IMR-90 (cell line): ENCODE results near the gene ABCC8. TPM values are rescaled to one million over a fixed set of nuclear protein-coding genes. Genes with fewer than 3 reads are reported as not detected.

Experiments used
- ATAC-seq: fragments of 200-7000 bp; cut with Tn5 transposase; 2 replicates; pipeline ENCODE4 v1.9.1; 2020; ENCODE audit warnings: low read depth, mild to moderate bottlenecking, moderate library complexity
- BruUV-seq: library from RNA; stranded (reverse); fragments of 400-500 nt; replicated peaks from 2 replicates; lab custom pipeline; 2021; lab: Mats Ljungman, UMichigan
- CTCF ChIA-PET: fragments of 300-600 bp; formaldehyde crosslinking; extraction: SDS; loops from one replicate; lab custom pipeline; 2021; ENCODE audit warnings: antibody characterized with exemption; lab: Yijun Ruan, JAX
- POLR2A ChIA-PET: fragments of 300-600 bp; sonication (Branson Sonifier 250); formaldehyde crosslinking; loops from one replicate; lab custom pipeline; 2022; ENCODE audit warnings: antibody characterized with exemption; ENCODE audit not compliant: unreplicated experiment; lab: Charles Lee
- DNase-seq: peaks from one replicate; pipeline ENCODE4 v3.0.0; 2013
- H2AFZ ChIP-seq: replicated peaks from 2 replicates; pipeline ENCODE3; 2013; ENCODE audit warnings: low read length, mild to moderate bottlenecking; ENCODE audit not compliant: poor library complexity
- H2AK5ac ChIP-seq: 2 replicates; pipeline ENCODE4 v1.6.1; 2013; ENCODE audit warnings: low read depth, low read length, inconsistent platforms
- H2AK9ac ChIP-seq: replicated peaks from 2 replicates; pipeline ENCODE3; 2013; ENCODE audit warnings: mild to moderate bottlenecking, low read depth, low read length, moderate library complexity; ENCODE audit not compliant: poor library complexity
- H2BK120ac ChIP-seq: 2 replicates; pipeline ENCODE4 v1.6.1; 2013; ENCODE audit warnings: low read depth, low read length, inconsistent platforms
- H2BK15ac ChIP-seq: 3 replicates; pipeline ENCODE4 v1.6.1; 2013; ENCODE audit warnings: low read depth, low read length, inconsistent platforms
- H2BK20ac ChIP-seq: 2 replicates; pipeline ENCODE4 v1.6.1; 2013; ENCODE audit warnings: low read depth, mild to moderate bottlenecking, inconsistent platforms, low read length, moderate library complexity
- H2BK5ac ChIP-seq: 2 replicates; pipeline ENCODE4 v1.6.1; 2013; ENCODE audit warnings: mild to moderate bottlenecking, low read depth, low read length, inconsistent platforms; ENCODE audit not compliant: poor library complexity, severe bottlenecking
- H3K14ac ChIP-seq: replicated peaks from 2 replicates; pipeline ENCODE4 v1.6.1; 2013; ENCODE audit warnings: low read depth, low read length, inconsistent platforms
- H3K18ac ChIP-seq: 2 replicates; pipeline ENCODE4 v1.6.1; 2013; ENCODE audit warnings: low read depth, low read length, control low read depth
- H3K23ac ChIP-seq: 2 replicates; pipeline ENCODE4 v1.6.1; 2013; ENCODE audit warnings: low read depth, low read length, inconsistent platforms
- H3K27ac ChIP-seq: 2 replicates; pipeline ENCODE4 v1.5.1; 2013; ENCODE audit warnings: mild to moderate bottlenecking, control low read depth, low read length; ENCODE audit not compliant: insufficient read depth
- H3K27me3 ChIP-seq: 2 replicates; pipeline ENCODE4 v1.6.1; 2013; ENCODE audit warnings: low read length; ENCODE audit not compliant: control insufficient read depth, insufficient read depth
- H3K36me3 ChIP-seq: 2 replicates; pipeline ENCODE4 v1.6.1; 2013; ENCODE audit warnings: low read length, mixed read lengths; ENCODE audit not compliant: control insufficient read depth, insufficient read depth
- H3K4ac ChIP-seq: 2 replicates; pipeline ENCODE4 v1.6.1; 2013; ENCODE audit warnings: low read depth, low read length, inconsistent platforms
- H3K4me1 ChIP-seq: 2 replicates; pipeline ENCODE4 v1.6.1; 2013; ENCODE audit warnings: low read length, mixed read lengths; ENCODE audit not compliant: control insufficient read depth, insufficient read depth
- H3K4me2 ChIP-seq: 2 replicates; pipeline ENCODE4 v1.6.1; 2013; ENCODE audit warnings: low read depth, mild to moderate bottlenecking, control low read depth, low read length, moderate library complexity
- H3K4me3 ChIP-seq: 2 replicates; pipeline ENCODE4 v1.5.1; 2013; ENCODE audit warnings: low read depth, mild to moderate bottlenecking, control low read depth, low read length, moderate library complexity; ENCODE audit not compliant: insufficient read depth
- H3K56ac ChIP-seq: 2 replicates; pipeline ENCODE4 v1.6.1; 2013; ENCODE audit warnings: low read length, inconsistent platforms; ENCODE audit not compliant: insufficient read depth; ENCODE audit errors: extremely low read depth
- H3K79me1 ChIP-seq, 2 experiments: 2 replicates each; pipeline ENCODE4 v1.6.1; 2013; ENCODE audit warnings: low read length in 2 of 2, inconsistent platforms in 1 of 2, low read depth in 1 of 2
- H3K9ac ChIP-seq: 2 replicates; pipeline ENCODE4 v1.6.1; 2013; ENCODE audit warnings: low read depth, low read length, control low read depth
- H3K9me1 ChIP-seq: 2 replicates; pipeline ENCODE4 v1.6.1; 2013; ENCODE audit warnings: low read length, inconsistent platforms; ENCODE audit not compliant: insufficient read depth
- H3K9me3 ChIP-seq: 2 replicates; pipeline ENCODE4 v1.6.1; 2013; ENCODE audit warnings: low read length; ENCODE audit not compliant: control insufficient read depth, insufficient read depth
- H4K20me1 ChIP-seq: 2 replicates; pipeline ENCODE4 v1.6.1; 2013; ENCODE audit warnings: low read length, inconsistent platforms; ENCODE audit not compliant: insufficient read depth
- H4K5ac ChIP-seq: 2 replicates; pipeline ENCODE4 v1.6.1; 2013; ENCODE audit warnings: mild to moderate bottlenecking, low read depth, low read length, control low read depth
- H4K8ac ChIP-seq, 2 experiments: 2 replicates each; pipeline ENCODE4 v1.6.1; 2013; ENCODE audit warnings: low read depth in 2 of 2, low read length in 2 of 2, control low read depth in 1 of 2, inconsistent platforms in 1 of 2
- H4K91ac ChIP-seq: 2 replicates; pipeline ENCODE4 v1.6.1; 2013; ENCODE audit warnings: low read depth, low read length, inconsistent platforms; ENCODE audit not compliant: insufficient read depth
- BHLHE40 ChIP-seq: fragments of 150-350 bp; IDR thresholded peaks from 2 replicates; pipeline ENCODE4 v1.6.1; 2016; ENCODE audit warnings: mild to moderate bottlenecking, low read depth, low read length
- ELK1 ChIP-seq: fragments of 150-350 bp; IDR thresholded peaks from 2 replicates; pipeline ENCODE4 v1.6.1; 2016; ENCODE audit warnings: low read depth, mild to moderate bottlenecking, low read length, moderate library complexity, borderline replicate concordance
- FOS ChIP-seq: fragments of 150-350 bp; IDR thresholded peaks from 2 replicates; pipeline ENCODE4 v1.6.1; 2016; ENCODE audit warnings: low read depth, low read length
- MAFK ChIP-seq: IDR thresholded peaks from 2 replicates; pipeline ENCODE4 v1.6.1; 2012; ENCODE audit warnings: low read depth, low read length, improper control_type of control experiment
- MAZ ChIP-seq: IDR thresholded peaks from 2 replicates; pipeline ENCODE4 v1.6.1; 2012; ENCODE audit warnings: low read depth, mild to moderate bottlenecking, low read length, improper control_type of control experiment, moderate library complexity, borderline replicate concordance
- WGBS, 2 experiments: methylation state at CpG; one replicate each; pipeline versions ENCODE4 v1.1.5 to v1.1.7; 2013; ENCODE audit warnings: missing lambda C conversion rate in 2 of 2; ENCODE audit not compliant: insufficient read length in 1 of 2; ENCODE audit errors: extremely low coverage in 2 of 2; 5-methylcytosine and 5-hydroxymethylcytosine counted together
- dilution Hi-C: fragments of 300-500 bp; cut with HindIII; formaldehyde crosslinking; loops from one replicate; pipeline ENCODE4 v1.14.3; 2018; ENCODE audit warnings: low sequenced_read_pairs; ENCODE audit not compliant: unreplicated experiment
- in situ Hi-C: fragments of 300-500 bp; cut with MboI; formaldehyde crosslinking; loops from 3 replicates; pipeline ENCODE4 v1.14.3; 2019; ENCODE audit warnings: low sequenced_read_pairs, inconsistent platforms, mixed read lengths
- intact Hi-C: fragments of 100-400 bp; cut with micrococcal nuclease; formaldehyde crosslinking; loops from 2 replicates; pipeline ENCODE4 v1.10.0; 2022
- polyA plus RNA-seq, 3 experiments: library from polyadenylated mRNA; depleted of rRNA; stranded (reverse); fragments of >200 nt; gene quantifications; 2 replicates each; pipeline ENCODE4 v1.2.3, GENCODE V29; 2012; ENCODE audit warnings: low replicate concordance in 1 of 3
- total RNA-seq: library from RNA; depleted of rRNA; stranded (reverse); fragments of >200 nt; gene quantifications from 2 replicates; pipeline ENCODE4 v1.2.3, GENCODE V29; 2012
- TF ChIP-seq, protein P1 (sequence below): fragments of 150-350 bp; IDR thresholded peaks from 2 replicates; pipeline ENCODE4 v1.6.1; 2017; ENCODE audit warnings: mild to moderate bottlenecking, antibody characterized with exemption, low read length, low read depth

The ABCC8 gene
- total and polyA plus RNA-seq, 2 of the 4 experiments (the other 2 are of a cell fraction), result not detected

DNA sequence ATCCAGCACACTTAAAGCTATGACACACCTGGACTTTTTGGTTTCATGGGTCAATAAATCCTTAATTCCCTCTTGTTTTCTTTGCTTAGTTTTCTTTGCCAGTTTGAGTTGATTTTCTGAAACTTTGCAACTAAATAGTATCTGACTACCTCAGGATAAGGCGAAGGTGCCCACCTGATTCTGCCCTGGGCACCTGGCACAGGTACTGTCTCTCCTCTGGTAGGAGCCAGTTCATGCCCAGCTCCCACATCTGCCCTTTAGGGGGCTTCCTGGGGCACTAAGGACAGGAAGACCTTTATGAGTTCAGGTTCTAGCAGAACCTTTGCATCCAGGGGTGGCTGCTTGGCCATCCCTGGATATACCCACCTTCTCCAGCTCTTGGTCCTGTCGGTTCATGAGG is 68.6 kb downstream of the ABCC8 start:
- no peak for ATAC-seq
- no peaks in the 10 kb centered on the region for H3K79me1 ChIP-seq
- no peak for DNase-seq
- WGBS, 2 experiments, result no CpG with 5 or more reads among the region's 2 CpGs
- H3K9ac ChIP-seq, result no peak overlapping the region
- H3K4ac ChIP-seq, result no peak overlapping the region
- peaks cover 3% of the 10 kb centered on the region for H3K27me3 ChIP-seq
- H3K56ac ChIP-seq, result no peak overlapping the region
- no peaks in the 10 kb centered on the region for H3K9me1 ChIP-seq
- POLR2A ChIA-PET, result no interaction called here
- H3K4me1 ChIP-seq, result no peaks in the 10 kb centered on the region
- H2AK9ac ChIP-seq, result no peak overlapping the region
- TF ChIP-seq ELK1 (no peak), MAZ (no peak), FOS (no peak), BHLHE40 (no peak), MAFK (no peak)
- TF ChIP-seq, protein P1, sequence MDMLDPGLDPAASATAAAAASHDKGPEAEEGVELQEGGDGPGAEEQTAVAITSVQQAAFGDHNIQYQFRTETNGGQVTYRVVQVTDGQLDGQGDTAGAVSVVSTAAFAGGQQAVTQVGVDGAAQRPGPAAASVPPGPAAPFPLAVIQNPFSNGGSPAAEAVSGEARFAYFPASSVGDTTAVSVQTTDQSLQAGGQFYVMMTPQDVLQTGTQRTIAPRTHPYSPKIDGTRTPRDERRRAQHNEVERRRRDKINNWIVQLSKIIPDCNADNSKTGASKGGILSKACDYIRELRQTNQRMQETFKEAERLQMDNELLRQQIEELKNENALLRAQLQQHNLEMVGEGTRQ, result no peak
- no peak overlapping the region for H2BK120ac ChIP-seq
- H2BK20ac ChIP-seq, result no peak overlapping the region
- H2AFZ ChIP-seq, result no peak overlapping the region
- no peak overlapping the region for H3K4me3 ChIP-seq
- H4K5ac ChIP-seq, result no peak overlapping the region
- CTCF ChIA-PET, result no interaction called here
- H4K8ac ChIP-seq, result no peak overlapping the region
- in situ Hi-C loops, result no loop called here
- H3K23ac ChIP-seq, result no peak overlapping the region
- H2AK5ac ChIP-seq, result no peak overlapping the region
- H3K9me3 ChIP-seq, result 0 out of 2 replicates have a peak, but pooled peaks cover 3% of the 10 kb centered on the region
- no peak overlapping the region for H2BK15ac ChIP-seq
- intact Hi-C loops, result no loop called here
- H3K27ac ChIP-seq, result no peak overlapping the region
- H2BK5ac ChIP-seq, result no peak overlapping the region
- H4K20me1 ChIP-seq, result no peaks in the 10 kb centered on the region
- no peak overlapping the region for H4K91ac ChIP-seq
- no peak overlapping the region for H3K14ac ChIP-seq
- H3K18ac ChIP-seq, result no peak overlapping the region
- BruUV-seq, result no TSS peak
- no peaks in the 10 kb centered on the region for H3K36me3 ChIP-seq
- no peak overlapping the region for H3K4me2 ChIP-seq
- dilution Hi-C loops, result no loop called here
